Heart left ventricle (tissue), 13 donors: ENCODE results near the gene AGRN.

ENCODE experiments used
- POLR2A ChIP-seq, 2 donors: fragments of 450-650 bp; IDR thresholded peaks; one replicate each; pipeline ENCODE4 v1.6.1; 2017; ENCODE audit warnings: antibody characterized with exemption in 2 of 2, mild to moderate bottlenecking in 2 of 2, moderate library complexity in 2 of 2
- TF ChIP-seq, protein P1 (sequence below), 12 donors: fragments of 200-600 bp; sonication (generic) in 4 of 12; IDR thresholded peaks; one replicate each; pipeline versions ENCODE4 v1.5.0 to v1.8.0; 2018 to 2022; ENCODE audit warnings: antibody characterized with exemption in 12 of 12, mild to moderate bottlenecking in 5 of 12
- donor health status: ischemic (EF 13 %, LVEDD 7.1; RV severe dilation, severe dysfunction).
- donor health status: DM: no; HTN: yes; CAD: no.
- donor health status: DM: no; HTN: no; CAD: no.
- donor health status: ischemic (EF 25% LVEDD 6.9; RV normal size, moderate dysfunction).
- donor health status: ischemic (EF 25% LVEDD 5.7; RV mildly dilated, moderate dysfunction).
- donor health status: ischemic (EF 35%, LVEDD 5.7; RV mildly dilated, moderate dysfunction).
- donor health status: nonischemic (EF 11% LVEDD 7.7; RV severe dilation, severe dysfunction).
- donor health status: DM: yes; HTN: yes; CAD: no.
- donor health status: PGD.
- donor health status: ischemic (EF 29% LVEDD 5.4; RV normal size, mild dysfunction).
- donor health status: nonischemic (EF 23%, LVEDD 6.1; RV moderate dilation, normal function).

DNA sequence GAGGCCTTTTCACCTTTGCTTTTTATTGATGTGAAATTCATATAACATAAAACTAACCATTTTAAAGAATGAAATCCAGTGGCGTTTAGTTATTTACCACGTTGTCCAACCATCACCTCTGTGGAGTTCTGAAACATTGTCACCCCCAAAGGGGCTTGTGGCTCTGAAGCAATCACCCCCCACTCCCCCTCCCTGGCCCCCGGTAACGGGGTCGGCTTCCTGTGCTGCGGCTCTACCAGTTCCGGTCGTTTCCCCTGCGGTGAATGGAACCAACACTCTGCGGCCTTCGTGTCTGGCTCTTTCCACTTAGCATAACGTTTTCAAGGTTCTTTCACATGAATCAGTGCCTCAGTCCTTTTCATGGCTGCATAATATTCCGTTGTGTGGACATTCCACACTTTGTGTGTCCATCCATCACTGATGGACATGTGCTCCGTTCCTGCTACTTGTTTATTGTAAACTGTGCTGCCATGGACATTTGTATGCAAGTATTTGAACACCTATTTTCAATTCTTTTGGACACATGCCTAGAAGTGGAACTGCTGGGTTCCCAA lies 8.4 kb upstream of the AGRN start:
- TF ChIP-seq, protein P1, sequence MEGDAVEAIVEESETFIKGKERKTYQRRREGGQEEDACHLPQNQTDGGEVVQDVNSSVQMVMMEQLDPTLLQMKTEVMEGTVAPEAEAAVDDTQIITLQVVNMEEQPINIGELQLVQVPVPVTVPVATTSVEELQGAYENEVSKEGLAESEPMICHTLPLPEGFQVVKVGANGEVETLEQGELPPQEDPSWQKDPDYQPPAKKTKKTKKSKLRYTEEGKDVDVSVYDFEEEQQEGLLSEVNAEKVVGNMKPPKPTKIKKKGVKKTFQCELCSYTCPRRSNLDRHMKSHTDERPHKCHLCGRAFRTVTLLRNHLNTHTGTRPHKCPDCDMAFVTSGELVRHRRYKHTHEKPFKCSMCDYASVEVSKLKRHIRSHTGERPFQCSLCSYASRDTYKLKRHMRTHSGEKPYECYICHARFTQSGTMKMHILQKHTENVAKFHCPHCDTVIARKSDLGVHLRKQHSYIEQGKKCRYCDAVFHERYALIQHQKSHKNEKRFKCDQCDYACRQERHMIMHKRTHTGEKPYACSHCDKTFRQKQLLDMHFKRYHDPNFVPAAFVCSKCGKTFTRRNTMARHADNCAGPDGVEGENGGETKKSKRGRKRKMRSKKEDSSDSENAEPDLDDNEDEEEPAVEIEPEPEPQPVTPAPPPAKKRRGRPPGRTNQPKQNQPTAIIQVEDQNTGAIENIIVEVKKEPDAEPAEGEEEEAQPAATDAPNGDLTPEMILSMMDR (IDR thresholded peaks at IDR 0.05) = no peak
- no peak for TF ChIP-seq POLR2A (IDR thresholded peaks at IDR 0.05)
